Body of pancreas (tissue), 4 donors: ENCODE data around the gene ZKSCAN4.

Experiments used
- POLR2A ChIP-seq, 3 donors: fragments of 450-650 bp; IDR thresholded peaks; one replicate each; pipeline ENCODE4 v1.6.1; 2016; ENCODE audit warnings: antibody characterized with exemption in 3 of 3, mild to moderate bottlenecking in 2 of 3
- TF ChIP-seq, protein P1 (sequence below), 7 experiments: fragments of 450-650 bp in 4 of 7; fragments of 200-600 bp in 3 of 7; sonication (generic) in 3 of 7; IDR thresholded peaks; one replicate each; pipeline ENCODE4 v1.5.1; 2016 to 2019; ENCODE audit warnings: antibody characterized with exemption in 7 of 7

DNA sequence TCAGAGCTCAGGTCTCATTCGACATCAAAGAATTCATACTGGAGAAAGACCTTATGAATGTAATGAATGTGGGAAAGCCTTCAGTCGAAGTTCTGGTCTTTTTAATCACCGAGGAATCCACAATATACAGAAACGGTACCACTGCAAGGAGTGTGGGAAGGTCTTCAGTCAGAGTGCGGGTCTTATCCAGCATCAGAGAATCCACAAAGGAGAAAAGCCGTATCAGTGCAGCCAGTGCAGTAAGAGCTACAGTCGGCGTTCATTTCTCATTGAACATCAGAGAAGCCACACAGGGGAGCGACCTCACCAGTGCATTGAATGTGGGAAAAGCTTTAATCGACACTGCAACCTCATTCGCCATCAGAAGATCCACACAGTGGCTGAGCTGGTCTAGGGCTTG lies 19.3 kb downstream of the ZKSCAN4 start:
- TF ChIP-seq, protein P1, sequence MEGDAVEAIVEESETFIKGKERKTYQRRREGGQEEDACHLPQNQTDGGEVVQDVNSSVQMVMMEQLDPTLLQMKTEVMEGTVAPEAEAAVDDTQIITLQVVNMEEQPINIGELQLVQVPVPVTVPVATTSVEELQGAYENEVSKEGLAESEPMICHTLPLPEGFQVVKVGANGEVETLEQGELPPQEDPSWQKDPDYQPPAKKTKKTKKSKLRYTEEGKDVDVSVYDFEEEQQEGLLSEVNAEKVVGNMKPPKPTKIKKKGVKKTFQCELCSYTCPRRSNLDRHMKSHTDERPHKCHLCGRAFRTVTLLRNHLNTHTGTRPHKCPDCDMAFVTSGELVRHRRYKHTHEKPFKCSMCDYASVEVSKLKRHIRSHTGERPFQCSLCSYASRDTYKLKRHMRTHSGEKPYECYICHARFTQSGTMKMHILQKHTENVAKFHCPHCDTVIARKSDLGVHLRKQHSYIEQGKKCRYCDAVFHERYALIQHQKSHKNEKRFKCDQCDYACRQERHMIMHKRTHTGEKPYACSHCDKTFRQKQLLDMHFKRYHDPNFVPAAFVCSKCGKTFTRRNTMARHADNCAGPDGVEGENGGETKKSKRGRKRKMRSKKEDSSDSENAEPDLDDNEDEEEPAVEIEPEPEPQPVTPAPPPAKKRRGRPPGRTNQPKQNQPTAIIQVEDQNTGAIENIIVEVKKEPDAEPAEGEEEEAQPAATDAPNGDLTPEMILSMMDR (IDR thresholded peaks at IDR 0.05), result no peak
- TF ChIP-seq POLR2A (IDR thresholded peaks at IDR 0.05), result no peak
